GM19035 (cell line): ENCODE data around the gene STOM.

Experiments used
- ATAC-seq: cut with Tn5 transposase; IDR thresholded peaks from one replicate; pipeline ENCODE4 v1.9.1; 2021; ENCODE audit not compliant: unreplicated experiment

The STOM gene

DNA sequence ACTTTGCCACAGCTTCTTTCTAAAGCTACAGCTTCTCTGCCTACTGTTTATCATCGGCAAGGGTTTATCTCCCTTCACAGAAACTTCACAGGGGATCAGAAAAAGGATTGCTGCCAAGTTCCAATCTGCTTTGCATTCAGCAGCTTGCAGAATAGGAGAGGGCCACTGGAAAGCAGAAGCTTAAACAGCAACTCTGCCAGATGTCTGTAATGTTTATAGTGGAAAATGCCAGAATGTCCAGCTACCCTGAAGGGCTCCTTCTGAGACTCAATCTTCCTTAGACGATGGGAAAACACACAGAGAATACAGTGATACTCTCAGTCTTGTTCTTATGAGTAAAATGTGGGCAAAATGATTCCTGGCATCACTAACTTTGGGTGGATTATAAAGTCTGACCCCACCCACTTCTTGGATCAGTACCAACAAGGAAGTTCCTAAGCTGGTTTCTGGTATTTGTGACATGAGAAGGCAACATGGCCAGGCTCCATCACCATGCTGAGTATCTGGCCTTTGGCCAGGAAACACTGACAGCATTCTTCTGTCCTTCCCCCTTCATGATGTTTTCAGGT, 19.0 kb downstream of the STOM start:
- no peak for ATAC-seq

DNA sequence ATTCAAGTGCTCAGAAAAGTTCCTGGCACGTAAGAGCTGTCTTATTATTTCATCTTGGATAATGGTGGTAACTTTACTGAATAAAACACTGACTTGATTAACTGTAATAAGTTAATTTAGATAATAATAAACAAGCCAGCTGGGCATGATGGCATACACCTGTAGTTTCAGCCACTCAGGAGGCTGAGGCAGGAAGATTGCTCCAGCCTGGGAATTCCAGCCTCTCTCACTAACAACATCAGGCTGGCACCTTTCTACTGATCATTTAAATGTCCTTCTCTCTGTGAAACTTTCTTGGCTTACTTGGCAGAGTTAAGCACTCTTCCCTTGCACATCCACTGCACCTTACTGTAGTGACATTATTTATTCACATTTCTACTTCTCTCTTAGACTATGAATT, 20.0 kb downstream of the STOM start:
- no peak for ATAC-seq

- no peak for ATAC-seq
Measured at GRCh38 chr9:121349009-121349408, 21.0 kb downstream of the STOM start.

GRCh38 chr9:121348221-121348620, 21.8 kb downstream of the STOM start:
- ATAC-seq, result no peak

- ATAC-seq, result no peak
Measured at GRCh38 chr9:121345070-121345469, 25.0 kb downstream of the STOM start.

DNA sequence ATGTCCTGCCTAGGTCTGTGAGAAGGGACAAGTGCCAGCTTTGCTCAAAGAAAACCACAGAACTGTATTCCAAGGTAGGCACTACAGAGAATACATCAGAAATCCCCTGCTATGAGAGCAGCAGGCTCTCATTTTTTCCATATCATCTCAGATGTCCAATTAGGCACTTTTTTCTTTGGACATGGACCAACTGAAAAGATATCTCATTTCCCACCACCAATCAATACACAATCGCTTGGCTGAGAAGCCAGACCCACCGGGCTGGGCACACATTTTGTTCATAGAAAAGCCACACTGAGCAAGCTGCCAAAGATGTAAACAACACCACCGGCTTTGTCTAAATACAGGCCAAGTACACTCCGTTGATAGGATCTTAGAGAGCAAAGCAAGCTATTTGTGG, 25.9 kb downstream of the STOM start:
- ATAC-seq, result no peak

DNA sequence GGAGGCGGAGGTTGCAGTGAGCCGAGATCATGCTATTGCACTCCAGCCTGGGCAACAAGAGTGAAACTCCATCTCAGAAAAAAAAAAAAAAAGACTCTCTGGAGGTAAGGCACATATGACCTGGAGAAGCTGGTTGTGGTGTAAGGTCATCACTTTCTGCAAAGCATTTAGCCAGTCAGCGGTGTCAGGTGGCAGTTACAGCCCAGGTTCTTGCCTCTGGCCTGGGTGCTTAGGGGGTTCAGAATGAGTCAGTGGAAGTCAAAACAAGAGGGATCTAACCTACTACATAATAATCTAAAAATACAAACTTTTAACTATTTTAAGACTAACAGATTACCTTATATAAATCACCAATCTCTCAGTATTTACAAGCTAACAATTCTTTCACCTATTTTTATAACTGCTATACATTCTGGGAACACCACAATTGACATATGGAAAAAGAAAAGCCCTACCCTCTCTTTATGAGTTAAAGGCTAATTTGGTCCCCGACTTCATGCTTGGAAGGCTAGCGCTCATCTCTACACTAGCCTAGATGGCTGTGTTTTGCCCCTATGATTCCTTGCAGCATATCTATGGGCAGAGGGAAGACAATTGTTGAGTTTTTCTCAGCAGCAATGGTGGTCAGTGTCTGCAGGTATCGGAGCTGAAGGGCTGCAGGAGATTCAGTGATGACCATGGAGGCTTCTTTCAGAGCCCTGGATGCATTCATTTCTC, 29.2 kb downstream of the STOM start:
- peak; percentile 83 for ATAC-seq

DNA sequence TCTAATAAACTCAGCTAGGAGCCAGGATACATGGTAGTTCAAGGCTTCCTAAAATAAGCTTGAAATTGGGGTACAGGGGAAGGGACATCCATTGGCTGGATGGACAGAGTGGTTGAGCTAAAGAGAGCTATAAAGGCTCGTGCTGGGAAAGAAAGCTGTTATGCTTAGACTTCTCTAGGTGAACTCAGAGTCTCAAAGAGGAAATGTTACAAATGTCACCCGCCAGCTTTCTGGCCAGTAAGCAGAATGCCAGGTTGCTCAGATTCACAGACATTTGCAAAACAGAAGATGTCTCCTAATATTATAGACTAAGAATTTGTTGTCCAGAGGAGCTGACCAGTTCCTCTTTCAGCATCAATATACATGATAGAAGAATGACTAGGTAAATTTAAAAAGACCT, 30.6 kb downstream of the STOM start:
- no peak for ATAC-seq

DNA sequence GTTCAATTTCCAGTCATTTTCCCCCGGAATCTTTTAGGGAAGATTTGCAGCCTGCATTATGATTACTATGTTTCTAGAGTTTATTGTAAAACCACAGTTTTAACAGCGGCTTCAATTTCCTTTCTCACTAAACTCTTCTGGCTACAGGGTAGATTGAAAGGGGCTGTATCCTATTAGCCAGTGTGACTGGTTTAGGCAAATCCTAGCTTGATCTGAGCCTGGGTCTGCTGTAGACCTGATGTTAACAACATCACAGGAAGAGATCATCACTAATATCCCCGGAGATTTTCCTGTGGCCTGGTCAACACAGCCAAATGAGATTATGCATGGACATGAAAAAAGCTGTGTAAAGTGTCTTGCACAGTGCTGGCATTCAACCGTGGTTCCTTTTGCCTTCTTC, 33.4 kb downstream of the STOM start:
- no peak for ATAC-seq

DNA sequence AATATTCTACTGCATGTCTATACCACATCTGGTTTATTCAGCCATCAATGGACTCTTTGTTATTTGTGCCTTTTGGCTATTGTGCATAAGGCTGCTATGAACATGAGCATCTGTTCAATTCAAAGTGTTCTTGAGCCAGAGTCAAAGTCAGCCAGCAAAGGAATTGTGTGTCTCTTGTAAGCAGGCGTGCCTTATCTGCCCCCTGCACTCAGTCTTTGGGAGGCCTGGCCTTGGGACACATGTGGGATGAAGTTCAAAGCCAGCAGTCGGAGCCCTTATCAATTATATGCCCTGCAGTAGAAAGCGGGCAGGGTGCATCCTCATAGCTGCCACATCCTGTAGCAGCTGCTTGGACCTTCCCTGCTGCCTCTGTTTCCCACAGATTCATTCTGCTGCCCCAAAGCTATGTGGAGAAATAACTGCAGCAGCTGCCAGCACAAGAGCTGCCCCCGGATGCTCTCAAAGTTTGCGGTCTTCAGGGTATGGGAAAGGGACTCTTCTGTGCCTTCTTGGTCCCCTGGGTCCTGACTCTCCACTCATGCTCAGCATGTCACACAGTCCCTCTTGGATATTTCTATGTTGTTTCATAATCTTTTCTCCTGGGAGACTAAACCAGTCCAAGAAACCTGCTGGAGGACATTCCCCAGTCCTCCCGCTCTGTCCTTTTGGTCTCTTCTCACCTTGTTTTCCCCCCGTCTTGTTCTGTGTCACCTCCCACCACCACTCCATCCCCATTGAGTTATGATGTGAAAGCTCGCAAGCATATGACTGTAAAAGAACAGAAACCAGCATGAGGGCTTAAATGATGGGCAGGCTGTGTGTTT, 35.9 kb downstream of the STOM start:
- ATAC-seq, result no peak

GRCh38 chr9:121331992-121332685, 37.9 kb downstream of the STOM start:
- no peak for ATAC-seq

GRCh38 chr9:121331549-121331948, 38.5 kb downstream of the STOM start:
- no peak for ATAC-seq

- ATAC-seq, result no peak
Measured at GRCh38 chr9:121328876-121329681, 41.0 kb downstream of the STOM start.

GRCh38 chr9:121328476-121328875, 41.6 kb downstream of the STOM start:
- no peak for ATAC-seq

DNA sequence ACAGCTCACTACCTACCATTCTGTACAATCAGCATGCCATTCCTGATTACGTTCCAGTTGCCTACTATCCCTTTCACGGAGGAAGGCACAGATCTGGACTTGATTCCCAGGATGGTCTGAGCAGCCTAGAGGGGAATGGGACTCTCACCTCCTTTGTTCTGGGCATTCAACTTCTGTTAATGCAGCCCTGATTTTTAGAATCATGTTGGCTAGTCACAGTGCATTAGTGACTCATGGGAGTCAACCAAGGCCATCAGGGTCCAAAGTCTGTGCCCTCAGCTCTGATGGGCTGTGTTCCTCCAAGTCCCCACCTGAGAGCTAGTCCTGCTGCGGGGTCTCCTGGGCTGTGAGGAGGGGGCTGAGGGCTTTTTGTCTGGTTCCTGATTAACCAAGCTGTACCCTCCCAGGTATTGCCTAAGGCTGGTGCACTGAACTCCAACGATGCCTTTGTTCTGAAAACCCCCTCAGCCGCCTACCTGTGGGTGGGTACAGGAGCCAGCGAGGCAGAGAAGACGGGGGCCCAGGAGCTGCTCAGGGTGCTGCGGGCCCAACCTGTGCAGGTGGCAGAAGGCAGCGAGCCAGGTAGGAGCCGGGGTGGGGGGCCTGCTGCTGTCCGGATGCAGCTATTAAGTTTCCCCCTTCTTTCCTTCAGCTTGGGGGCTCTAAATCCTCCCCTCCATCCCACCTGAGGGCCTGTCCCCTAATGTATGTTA, 43.0 kb downstream of the STOM start:
- ATAC-seq, result no peak

DNA sequence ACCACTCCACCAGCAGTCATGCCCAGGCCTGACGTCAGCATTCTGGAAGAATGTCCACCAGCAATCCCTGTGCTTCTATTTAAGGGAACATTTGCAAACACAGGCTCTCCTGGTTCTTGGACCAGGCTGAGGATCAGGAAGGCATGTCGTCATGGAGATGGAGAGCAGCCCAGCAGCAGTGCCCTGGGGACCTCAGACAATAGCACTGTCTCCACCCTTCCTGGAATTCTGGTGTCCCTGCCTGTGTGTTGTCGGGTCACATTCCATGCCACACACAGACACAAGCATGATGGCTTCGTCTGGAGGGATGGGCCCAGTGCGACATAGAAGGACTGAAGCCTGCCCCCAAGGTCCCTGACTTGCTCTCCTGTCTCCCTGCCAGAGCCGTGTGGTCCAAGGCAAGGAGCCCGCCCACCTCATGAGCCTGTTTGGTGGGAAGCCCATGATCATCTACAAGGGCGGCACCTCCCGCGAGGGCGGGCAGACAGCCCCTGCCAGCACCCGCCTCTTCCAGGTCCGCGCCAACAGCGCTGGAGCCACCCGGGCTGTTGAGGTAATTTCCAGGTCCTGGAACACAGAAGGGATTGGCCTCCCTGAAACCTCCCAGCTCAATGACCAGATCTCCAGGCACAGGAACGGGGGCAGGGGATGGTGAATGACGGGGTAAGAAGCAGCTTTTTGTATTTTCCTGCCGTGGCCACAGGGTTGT, 43.8 kb downstream of the STOM start:
- ATAC-seq, result no peak

GRCh38 chr9:121325387-121325786, 44.7 kb downstream of the STOM start:
- no peak for ATAC-seq

DNA sequence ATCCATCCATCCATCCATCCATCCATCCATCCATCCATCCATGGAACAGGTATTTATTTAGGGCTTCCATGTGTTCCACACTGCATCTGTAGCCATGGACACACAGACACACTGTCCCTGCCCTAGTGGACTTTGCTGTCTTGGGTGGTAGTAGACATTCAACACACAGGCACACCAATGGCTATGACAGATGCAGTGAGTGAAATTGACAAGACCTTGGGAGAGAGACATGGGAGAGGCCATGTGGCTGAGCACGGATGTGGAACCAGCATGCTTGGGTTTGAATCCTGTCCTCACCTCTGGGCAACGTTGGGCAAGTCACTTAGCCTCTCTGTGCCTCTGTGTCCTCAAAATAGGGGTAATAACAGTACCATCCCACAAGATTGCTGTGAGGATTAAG, 45.3 kb downstream of the STOM start:
- no peak for ATAC-seq

- ATAC-seq, result no peak
Measured at GRCh38 chr9:121324316-121324715, 45.7 kb downstream of the STOM start.
